H1 (cell line): Measurements from ENCODE around the gene HNRNPAB. TPM values are rescaled to one million over a fixed set of nuclear protein-coding genes. Genes with fewer than 3 reads are reported as not detected.

Source experiments
- CTCF ChIA-PET: fragments of 300-600 bp; sonication (Branson Sonifier 250); formaldehyde crosslinking; loops from one replicate; lab custom pipeline; 2021; ENCODE audit not compliant: partially characterized antibody; lab: Charles Lee
- POLR2A ChIA-PET: fragments of 300-600 bp; sonication (Branson Sonifier 250); formaldehyde crosslinking; loops from one replicate; lab custom pipeline; 2021; ENCODE audit warnings: inconsistent platforms; ENCODE audit not compliant: partially characterized antibody; lab: Charles Lee
- DNase-seq, 2 experiments: peaks; one replicate each; pipeline versions ENCODE4 v3.0.0 to v3.0.0-alpha.2; 2010 to 2022; ENCODE audit warnings: low spot score in 2 of 2, low read depth in 1 of 2, mixed read lengths in 1 of 2
- FAIRE-seq: peaks from 2 replicates; lab custom pipeline; 2011; peaks lifted over from hg19 to GRCh38; lab: Jason Lieb, UNC
- H2AFZ ChIP-seq: 2 replicates; pipeline ENCODE4 v1.8.1; 2012; ENCODE audit warnings: low read length, inconsistent platforms
- H2AK5ac ChIP-seq: 2 replicates; pipeline ENCODE4 v1.6.1; 2013; ENCODE audit warnings: low read depth, low read length
- H2BK120ac ChIP-seq: replicated peaks from 2 replicates; pipeline ENCODE3; 2013; ENCODE audit warnings: low read depth, low read length, inconsistent platforms
- H2BK12ac ChIP-seq: 2 replicates; pipeline ENCODE4 v1.6.1; 2013; ENCODE audit warnings: low read depth, low read length
- H2BK15ac ChIP-seq: 2 replicates; pipeline ENCODE4 v1.6.1; 2013; ENCODE audit warnings: low read length
- H2BK20ac ChIP-seq: 2 replicates; pipeline ENCODE4 v1.6.1; 2013; ENCODE audit warnings: low read length
- H2BK5ac ChIP-seq: 2 replicates; pipeline ENCODE4 v1.6.1; 2013; ENCODE audit warnings: low read depth, low read length
- H3K14ac ChIP-seq: 2 replicates; pipeline ENCODE4 v1.6.1; 2013; ENCODE audit warnings: inconsistent platforms; ENCODE audit not compliant: insufficient read length
- H3K18ac ChIP-seq: 2 replicates; pipeline ENCODE4 v1.6.1; 2013; ENCODE audit warnings: low read length; ENCODE audit errors: extremely low read depth
- H3K23ac ChIP-seq: 2 replicates; pipeline ENCODE4 v1.6.1; 2013; ENCODE audit warnings: inconsistent platforms; ENCODE audit not compliant: insufficient read length
- H3K23me2 ChIP-seq: 2 replicates; pipeline ENCODE4 v1.6.1; 2013; ENCODE audit warnings: low read depth, low read length
- H3K27ac ChIP-seq: 2 replicates; pipeline ENCODE4 v1.6.1; 2011; ENCODE audit warnings: low read depth, low read length, inconsistent platforms
- H3K27me3 ChIP-seq, 4 experiments: replicated peaks in 1 of 4; 1 replicate in 1 of 4; 2 replicates in 3 of 4; pipeline versions ENCODE4 v1.6.1 to v1.8.1; 2011 to 2013; ENCODE audit warnings: low read length in 3 of 4, mild to moderate bottlenecking in 3 of 4, inconsistent platforms in 2 of 4, mixed read lengths in 2 of 4, moderate library complexity in 1 of 4; ENCODE audit not compliant: control insufficient read depth in 3 of 4, insufficient read depth in 3 of 4; ENCODE audit errors: extremely low read depth in 1 of 4
- H3K36me3 ChIP-seq, 4 experiments: 2 replicates each; pipeline versions ENCODE4 v1.6.1 to v1.8.1; 2011 to 2013; ENCODE audit warnings: mild to moderate bottlenecking in 4 of 4, low read length in 3 of 4, moderate library complexity in 2 of 4, control low read depth in 1 of 4, inconsistent platforms in 1 of 4; ENCODE audit not compliant: insufficient read depth in 4 of 4, control insufficient read depth in 2 of 4
- H3K4ac ChIP-seq: replicated peaks from 2 replicates; pipeline ENCODE3; 2013; ENCODE audit warnings: low read length, low read depth, mixed read lengths, inconsistent platforms; ENCODE audit not compliant: insufficient read length
- H3K4me1 ChIP-seq, 4 experiments: replicated peaks in 1 of 4; 1 replicate in 1 of 4; 2 replicates in 3 of 4; pipeline versions ENCODE4 v1.6.1 to v1.8.1; 2011 to 2013; ENCODE audit warnings: low read length in 3 of 4, inconsistent platforms in 2 of 4, mixed read lengths in 1 of 4; ENCODE audit not compliant: insufficient read depth in 4 of 4, control insufficient read depth in 3 of 4
- H3K4me2 ChIP-seq, 2 experiments: 2 replicates each; pipeline versions ENCODE4 v1.6.1 to v1.8.1; 2011 to 2013; ENCODE audit warnings: low read depth in 2 of 2, low read length in 2 of 2, control low read depth in 1 of 2, inconsistent platforms in 1 of 2, mild to moderate bottlenecking in 1 of 2; ENCODE audit not compliant: insufficient read depth in 1 of 2
- H3K4me3 ChIP-seq, 4 experiments: fragments of 200-600, 300-600 bp in 1 of 4; sonication (generic), shearing (Covaris generic), sonication (Bioruptor Twin) in 1 of 4; 2 replicates each; pipeline versions ENCODE4 v1.5.1 to v1.8.1; 2011 to 2016; ENCODE audit warnings: low read length in 4 of 4, low read depth in 3 of 4, control low read depth in 2 of 4, inconsistent platforms in 2 of 4, mild to moderate bottlenecking in 2 of 4, mixed read lengths in 1 of 4, moderate library complexity in 1 of 4; ENCODE audit not compliant: insufficient read depth in 2 of 4; ENCODE audit errors: extremely low read depth in 1 of 4
- H3K56ac ChIP-seq: replicated peaks from 2 replicates; pipeline ENCODE3; 2013; ENCODE audit warnings: low read depth, mild to moderate bottlenecking, mixed read lengths, low read length, inconsistent platforms; ENCODE audit not compliant: insufficient read length
- H3K79me1 ChIP-seq: 2 replicates; pipeline ENCODE4 v1.6.1; 2013; ENCODE audit warnings: low read depth, low read length, control low read depth
- H3K79me2 ChIP-seq, 2 experiments: 2 replicates each; pipeline versions ENCODE4 v1.6.1 to v1.8.1; 2012 to 2013; ENCODE audit warnings: low read length in 2 of 2, mild to moderate bottlenecking in 2 of 2, inconsistent platforms in 1 of 2; ENCODE audit not compliant: insufficient read depth in 2 of 2, control insufficient read depth in 1 of 2
- H3K9ac ChIP-seq, 4 experiments: replicated peaks in 1 of 4; 1 replicate in 1 of 4; 2 replicates in 3 of 4; pipeline versions ENCODE4 v1.6.1 to v1.8.1; 2011 to 2013; ENCODE audit warnings: low read depth in 3 of 4, low read length in 3 of 4, control low read depth in 2 of 4, mild to moderate bottlenecking in 2 of 4, moderate library complexity in 2 of 4, inconsistent platforms in 1 of 4; ENCODE audit errors: extremely low read depth in 1 of 4
- H3K9me3 ChIP-seq, 2 experiments: 2 replicates each; pipeline versions ENCODE4 v1.6.1 to v1.8.1; 2012 to 2013; ENCODE audit warnings: mild to moderate bottlenecking in 2 of 2, moderate library complexity in 2 of 2, control low read depth in 1 of 2, inconsistent platforms in 1 of 2, low read depth in 1 of 2, low read length in 1 of 2, mixed read lengths in 1 of 2; ENCODE audit not compliant: insufficient read depth in 2 of 2
- H4K20me1 ChIP-seq, 2 experiments: replicated peaks in 1 of 2; 2 replicates each; pipeline versions ENCODE3 to v1.8.1; 2011 to 2013; ENCODE audit warnings: inconsistent platforms in 2 of 2, low read length in 2 of 2, mild to moderate bottlenecking in 1 of 2; ENCODE audit not compliant: insufficient read depth in 2 of 2, control insufficient read depth in 1 of 2
- H4K5ac ChIP-seq: 2 replicates; pipeline ENCODE4 v1.6.1; 2013; ENCODE audit warnings: low read length, low read depth, mixed read lengths, inconsistent platforms; ENCODE audit not compliant: insufficient read length
- H4K8ac ChIP-seq: 2 replicates; pipeline ENCODE4 v1.8.0; 2013; ENCODE audit warnings: mild to moderate bottlenecking, moderate library complexity, low read length, inconsistent platforms; ENCODE audit not compliant: insufficient read depth; ENCODE audit errors: extremely low read depth
- H4K91ac ChIP-seq: replicated peaks from 2 replicates; pipeline ENCODE3; 2013; ENCODE audit warnings: low read length, mixed read lengths, inconsistent platforms; ENCODE audit not compliant: insufficient read length
- BACH1 ChIP-seq: IDR thresholded peaks from 2 replicates; pipeline ENCODE4 v1.6.1; 2012; ENCODE audit warnings: low read length, improper control_type of control experiment
- CHD1 ChIP-seq: IDR thresholded peaks from 2 replicates; pipeline ENCODE4 v1.6.1; 2012; ENCODE audit warnings: low read depth, low read length, improper control_type of control experiment
- CREB1 ChIP-seq: IDR thresholded peaks from 2 replicates; pipeline ENCODE4 v1.6.1; 2012; ENCODE audit warnings: inconsistent platforms
- RXRA ChIP-seq: IDR thresholded peaks from 2 replicates; pipeline ENCODE4 v1.6.1; 2011; ENCODE audit warnings: low read depth, mild to moderate bottlenecking, low read length, moderate library complexity; ENCODE audit not compliant: insufficient read depth
- SP2 ChIP-seq: IDR thresholded peaks from 2 replicates; pipeline ENCODE4 v1.6.1; 2012; ENCODE audit warnings: mild to moderate bottlenecking, low read length, inconsistent platforms
- TCF12 ChIP-seq: IDR thresholded peaks from 2 replicates; pipeline ENCODE4 v1.6.1; 2011; ENCODE audit warnings: low read depth, mild to moderate bottlenecking, low read length
- WGBS, 2 experiments: shearing (Covaris generic) in 1 of 2; methylation state at CpG; one replicate each; pipeline versions ENCODE4 v1.1.6 to v1.1.7; 2013 to 2015; ENCODE audit warnings: low lambda C conversion rate in 2 of 2, mixed read lengths in 2 of 2, inconsistent platforms in 1 of 2, low coverage in 1 of 2, missing lambda C conversion rate in 1 of 2; ENCODE audit not compliant: insufficient replicate concordance in 2 of 2, insufficient coverage in 1 of 2, insufficient read length in 1 of 2; ENCODE audit errors: extremely low coverage in 1 of 2, missing lambda C conversion rate in 1 of 2; 5-methylcytosine and 5-hydroxymethylcytosine counted together
- polyA plus RNA-seq, 7 experiments: library from polyadenylated mRNA; depleted of rRNA in 3 of 7; stranded (reverse) in 5 of 7; unstranded in 2 of 7; fragments of >200 nt in 5 of 7; fragments of 200-250 nt in 2 of 7; gene quantifications; 1 replicate in 5 of 7; 2 replicates in 1 of 7; 4 replicates in 1 of 7; pipeline versions ENCODE4 v1.2.1 to v1.2.3, GENCODE V29; 2011 to 2013; ENCODE audit warnings: missing spikeins in 2 of 7, mixed read lengths in 2 of 7
- total RNA-seq: library from RNA; stranded (reverse); fragmentation: NEBNext Ultra II Directional; extraction: Animal tissue kit (Norgen Biotek cat#: 25700); gene quantifications from 2 replicates; pipeline ENCODE4 v1.2.1, GENCODE V29; 2021
- TF ChIP-seq, protein P1 (sequence below), 3 experiments: IDR thresholded peaks; 1 replicate in 2 of 3; 2 replicates in 1 of 3; pipeline versions ENCODE4 v1.5.1 to v1.6.1; 2011; ENCODE audit warnings: low read length in 3 of 3, mild to moderate bottlenecking in 3 of 3, inconsistent platforms in 2 of 3, low read depth in 1 of 3, moderate library complexity in 1 of 3; ENCODE audit not compliant: insufficient read depth in 1 of 3; ENCODE audit errors: control extremely low read depth in 1 of 3

The HNRNPAB gene
- total and polyA plus RNA-seq, 2 of the 8 experiments (the other 6 are each of a cell fraction or from before 2014, with no cell fraction given): 373 to 563 TPM

DNA sequence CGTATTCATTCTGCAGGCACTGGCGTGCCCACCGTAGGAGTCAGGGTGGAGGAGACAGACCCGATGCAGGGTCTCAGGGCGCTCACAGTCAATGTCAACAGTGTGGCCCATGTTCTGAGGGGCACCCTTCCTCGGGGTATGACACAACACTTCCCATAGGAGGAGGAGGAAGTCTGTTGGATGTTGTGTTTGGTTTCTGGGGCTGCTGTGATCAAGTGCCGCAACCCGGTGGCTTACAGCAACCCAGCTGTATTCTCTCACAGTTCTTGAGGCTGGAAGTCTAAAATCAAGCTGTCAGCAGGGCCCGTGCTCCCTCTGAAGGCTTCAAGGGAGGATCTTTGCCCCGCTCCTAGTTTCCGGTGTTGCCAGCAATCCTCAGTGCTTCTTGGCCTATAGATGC, 5.6 kb upstream of the HNRNPAB start:
- Histone ChIP-seq H3K9me3 (no peaks in the 10 kb centered on the region), H2BK120ac (no peak overlapping the region), H3K79me2 (no peaks in the 10 kb centered on the region), H4K8ac (no peak overlapping the region), H2BK20ac (no peak overlapping the region), H3K4me3 (no peak overlapping the region), H4K5ac (no peak overlapping the region), H2AK5ac (no peak overlapping the region), H3K4me2 (no peak overlapping the region), H3K4me1 (peaks cover 0 to 10% (median 3%) of the 10 kb centered on the region in 4 experiments; a peak in 3 of 7 replicates), H3K36me3 (no peaks in the 10 kb centered on the region), H3K79me1 (no peaks in the 10 kb centered on the region), H3K14ac (no peak overlapping the region), H3K27me3 (no peaks in the 10 kb centered on the region; a peak in 1 of 7 replicates), H3K56ac (no peak overlapping the region), H3K23me2 (0 out of 2 replicates have a peak, but pooled peaks cover under 1% of the 10 kb centered on the region), H3K4ac (no peak overlapping the region), H4K91ac (no peak overlapping the region), H2BK15ac (peak overlapping the region; percentile 16; the same call in 1 of the 2 replicates), H4K20me1 (no peaks in the 10 kb centered on the region), H2BK12ac (no peak overlapping the region), H2AFZ (no peak overlapping the region), H3K18ac (no peak overlapping the region), H2BK5ac (no peak overlapping the region), H3K23ac (no peak overlapping the region), H3K9ac (no peak overlapping the region), H3K27ac (no peak overlapping the region)
- CTCF ChIA-PET: interaction anchor here (0.9 to 3.7 kb wide), 2 partner anchors 9 to 16 kb away, joined by 3 to 54 read pairs; no protein-coding TSS in a partner anchor
- no peak for FAIRE-seq
- no peak for DNase-seq
- POLR2A ChIA-PET: interaction anchor here (31.3 to 38.5 kb wide), 2 partner anchors 4 to 15 kb away, joined by 985 read pairs; partner anchors contain the start of genes GMCL2 and HNRNPAB
- 87% methylated on average over 10 of the region's 11 CpGs; no CpG with 5 or more reads in 1 of the 2 experiments for WGBS, 2 experiments
- TF ChIP-seq, protein P1, sequence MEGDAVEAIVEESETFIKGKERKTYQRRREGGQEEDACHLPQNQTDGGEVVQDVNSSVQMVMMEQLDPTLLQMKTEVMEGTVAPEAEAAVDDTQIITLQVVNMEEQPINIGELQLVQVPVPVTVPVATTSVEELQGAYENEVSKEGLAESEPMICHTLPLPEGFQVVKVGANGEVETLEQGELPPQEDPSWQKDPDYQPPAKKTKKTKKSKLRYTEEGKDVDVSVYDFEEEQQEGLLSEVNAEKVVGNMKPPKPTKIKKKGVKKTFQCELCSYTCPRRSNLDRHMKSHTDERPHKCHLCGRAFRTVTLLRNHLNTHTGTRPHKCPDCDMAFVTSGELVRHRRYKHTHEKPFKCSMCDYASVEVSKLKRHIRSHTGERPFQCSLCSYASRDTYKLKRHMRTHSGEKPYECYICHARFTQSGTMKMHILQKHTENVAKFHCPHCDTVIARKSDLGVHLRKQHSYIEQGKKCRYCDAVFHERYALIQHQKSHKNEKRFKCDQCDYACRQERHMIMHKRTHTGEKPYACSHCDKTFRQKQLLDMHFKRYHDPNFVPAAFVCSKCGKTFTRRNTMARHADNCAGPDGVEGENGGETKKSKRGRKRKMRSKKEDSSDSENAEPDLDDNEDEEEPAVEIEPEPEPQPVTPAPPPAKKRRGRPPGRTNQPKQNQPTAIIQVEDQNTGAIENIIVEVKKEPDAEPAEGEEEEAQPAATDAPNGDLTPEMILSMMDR (IDR thresholded peaks at IDR 0.05; ENCODE audit: control extremely low read depth in 1 of 3, insufficient read depth in 1 of 3, low read depth in 1 of 3, low read length in 3 of 3): no peak
- no peak for TF ChIP-seq BACH1
- no peak for TF ChIP-seq TCF12
- TF ChIP-seq SP2: no peak
- no peak for TF ChIP-seq CREB1
- no peak for TF ChIP-seq RXRA
- TF ChIP-seq CHD1: no peak
